CD4-positive, alpha-beta T cell (primary cell): ENCODE measurements around the gene RNF141. TPM values are rescaled to one million over a fixed set of nuclear protein-coding genes. Genes with fewer than 3 reads are reported as not detected.

Source experiments
- ATAC-seq: fragments of 200-7000 bp; cut with Tn5 transposase; one replicate; pipeline ENCODE4 v1.10.0; 2022; ENCODE audit warnings: mild to moderate bottlenecking; ENCODE audit not compliant: poor library complexity
- CTCF ChIA-PET: fragments of 350-600 bp; sonication (Branson Sonifier 250); formaldehyde crosslinking; loops from one replicate; lab custom pipeline; 2021; ENCODE audit warnings: antibody characterized with exemption, inconsistent platforms; lab: Charles Lee
- POLR2A ChIA-PET: fragments of 350-600 bp; sonication (Branson Sonifier 250); formaldehyde crosslinking; loops from one replicate; lab custom pipeline; 2021; ENCODE audit warnings: antibody characterized with exemption, inconsistent platforms; lab: Charles Lee
- DNase-seq, 14 experiments: peaks; one replicate each; pipeline ENCODE4 v3.0.0-alpha.2; 2013 to 2020; ENCODE audit warnings: mixed read lengths in 2 of 14
- H3K27ac ChIP-seq, 2 donors: one replicate each; pipeline versions ENCODE4 v1.5.1 to v1.7.0; 2013; ENCODE audit warnings: low read length in 2 of 2, low read depth in 1 of 2, mild to moderate bottlenecking in 1 of 2
- H3K27me3 ChIP-seq, 2 experiments: 1 replicate in 1 of 2; 2 replicates in 1 of 2; pipeline versions ENCODE4 v1.6.1 to v1.7.0; 2013; ENCODE audit warnings: low read length in 2 of 2, control low read depth in 1 of 2, mild to moderate bottlenecking in 1 of 2, moderate library complexity in 1 of 2; ENCODE audit not compliant: insufficient read depth in 2 of 2, control insufficient read depth in 1 of 2
- H3K36me3 ChIP-seq: one replicate; pipeline ENCODE4 v1.6.1; 2013; ENCODE audit warnings: low read length, control low read depth; ENCODE audit not compliant: insufficient read depth
- H3K4me1 ChIP-seq: one replicate; pipeline ENCODE4 v1.6.1; 2013; ENCODE audit warnings: low read length, control low read depth; ENCODE audit not compliant: insufficient read depth
- H3K4me3 ChIP-seq: one replicate; pipeline ENCODE4 v1.5.1; 2013; ENCODE audit warnings: mild to moderate bottlenecking, low read length, moderate library complexity
- H3K9me3 ChIP-seq, 2 experiments: 1 replicate in 1 of 2; 2 replicates in 1 of 2; pipeline versions ENCODE4 v1.6.1 to v1.7.0; 2013; ENCODE audit warnings: low read length in 2 of 2, mild to moderate bottlenecking in 2 of 2, control low read depth in 1 of 2, moderate library complexity in 1 of 2; ENCODE audit not compliant: control insufficient read depth in 1 of 2, insufficient read depth in 1 of 2
- H3K27ac Mint-ChIP-seq: one replicate; pipeline ENCODE4 v1.8.0; 2020; ENCODE audit warnings: mixed read lengths
- H3K27me3 Mint-ChIP-seq: one replicate; pipeline ENCODE4 v1.8.0; 2021; ENCODE audit warnings: mixed read lengths
- H3K36me3 Mint-ChIP-seq: one replicate; pipeline ENCODE4 v1.8.0; 2021; ENCODE audit warnings: low read depth, mixed read lengths
- H3K4me1 Mint-ChIP-seq: one replicate; pipeline ENCODE4 v1.8.0; 2021; ENCODE audit warnings: low read depth, mixed read lengths
- H3K4me3 Mint-ChIP-seq: one replicate; pipeline ENCODE4 v1.8.0; 2020; ENCODE audit warnings: mild to moderate bottlenecking, mixed read lengths
- H3K9me3 Mint-ChIP-seq: one replicate; pipeline ENCODE4 v1.8.0; 2020; ENCODE audit warnings: mixed read lengths
- CTCF ChIP-seq: fragments of 200-600 bp; IDR thresholded peaks from one replicate; pipeline ENCODE4 v1.8.0; 2022; ENCODE audit warnings: antibody characterized with exemption, mild to moderate bottlenecking
- intact Hi-C, 2 experiments: fragments of 100-400 bp; cut with DNase I in 1 of 2; cut with micrococcal nuclease in 1 of 2; formaldehyde crosslinking; loops; one replicate each; pipeline versions ENCODE4 v1.15.1 to v1.9.0; 2023 to 2025; cut with DNase I, micrococcal nuclease
- total RNA-seq, 174 experiments: library from RNA in 2 of 174; stranded (reverse) in 2 of 174; gene quantifications; one replicate each; pipeline ENCODE4 v1.2.3 and lab custom pipeline; 2021 to 2026

Gene RNF141
- total RNA-seq, 2 experiments from 2014 or later: 18.0 to 19.0 TPM

- H3K27me3 ChIP-seq: no peaks in the 10 kb centered on the region
- no peak overlapping the region for H3K4me3 ChIP-seq
- POLR2A ChIA-PET: interaction anchor here (0.6 kb wide), 1 partner anchor 13 kb away, joined by 4 read pairs; no protein-coding TSS in a partner anchor
- Mint-ChIP-seq H3K27me3 (peaks cover 5% of the 10 kb centered on the region), H3K4me1 (no peaks in the 10 kb centered on the region), H3K27ac (no peak overlapping the region), H3K9me3 (no peaks in the 10 kb centered on the region), H3K4me3 (no peak overlapping the region), H3K36me3 (no peaks in the 10 kb centered on the region)
- TF ChIP-seq CTCF: no peak
- no peaks in the 10 kb centered on the region for H3K36me3 ChIP-seq
- no peak overlapping the region for H3K27ac ChIP-seq
- ATAC-seq: no peak
- H3K9me3 ChIP-seq: no peaks in the 10 kb centered on the region
- CTCF ChIA-PET: no interaction called here
- H3K4me1 ChIP-seq: no peaks in the 10 kb centered on the region
- intact Hi-C loops: no loop called here
- no peak for DNase-seq
Measured at GRCh38 chr11:10573028-10573427, 32.0 kb upstream of the RNF141 start.

- Histone ChIP-seq H3K4me3 (no peak overlapping the region), H3K27me3 (no peaks in the 10 kb centered on the region), H3K36me3 (no peaks in the 10 kb centered on the region), H3K27ac (no peak overlapping the region), H3K9me3 (no peaks in the 10 kb centered on the region), H3K4me1 (no peaks in the 10 kb centered on the region)
- Mint-ChIP-seq H3K27me3 (peaks cover 5% of the 10 kb centered on the region), H3K4me3 (no peak overlapping the region), H3K36me3 (no peaks in the 10 kb centered on the region), H3K9me3 (no peaks in the 10 kb centered on the region), H3K27ac (no peak overlapping the region), H3K4me1 (no peaks in the 10 kb centered on the region)
- intact Hi-C loops: no loop called here
- TF ChIP-seq CTCF: no peak
- DNase-seq (no peak), ATAC-seq (no peak)
- POLR2A ChIA-PET: no interaction called here
- CTCF ChIA-PET: no interaction called here
Measured at GRCh38 chr11:10572533-10572932, 31.5 kb upstream of the RNF141 start.

GRCh38 chr11:10568486-10568941, 27.5 kb upstream of the RNF141 start, which contains the start of gene LYVE1:
Gene LYVE1 (minus strand): TSS chr11:10568665. CDS start chr11:10568532, 133 bp downstream.
- no peaks in the 10 kb centered on the region for H3K4me1 Mint-ChIP-seq
- Histone ChIP-seq H3K9me3 (no peaks in the 10 kb centered on the region), H3K27me3 (no peaks in the 10 kb centered on the region), H3K4me3 (no peak within 1 kb of the TSS), H3K4me1 (no peaks in the 10 kb centered on the region), H3K27ac (no peak within 1 kb of the TSS), H3K36me3 (no peaks in the 10 kb centered on the region)
- intact Hi-C loops: no loop called here
- no peak for TF ChIP-seq CTCF
- peaks cover 5% of the 10 kb centered on the region for H3K27me3 Mint-ChIP-seq
- ATAC-seq (no peak), DNase-seq (no peak)
- H3K4me3 Mint-ChIP-seq: no peak within 1 kb of the TSS
- no peak within 1 kb of the TSS for H3K27ac Mint-ChIP-seq
- POLR2A ChIA-PET: no interaction called here
- no peaks in the 10 kb centered on the region for H3K36me3 Mint-ChIP-seq
- H3K9me3 Mint-ChIP-seq: no peaks in the 10 kb centered on the region
- CTCF ChIA-PET: interaction anchor here (1.8 kb wide), 1 partner anchor 27 kb away, joined by 5 read pairs; the partner anchor contains the start of gene RNF141
